Stimulated activated CD4-positive, alpha-beta T cell treated with anti-CD3 and anti-CD28 coated beads, TNF-alpha, amount 100 ng/mL, for 48 hours (primary cell): ENCODE data around the gene ME3.
"Not testable (repeated sequence)": the region's sequence is repeated elsewhere in the genome, so short reads cannot be mapped to it uniquely, and the experiment has no call there.

Experiments used
- DNase-seq, 3 donors: peaks; one replicate each; pipeline ENCODE4 v3.0.0-alpha.2; 2020; ENCODE audit warnings: low read depth in 3 of 3

The ME3 gene

DNA sequence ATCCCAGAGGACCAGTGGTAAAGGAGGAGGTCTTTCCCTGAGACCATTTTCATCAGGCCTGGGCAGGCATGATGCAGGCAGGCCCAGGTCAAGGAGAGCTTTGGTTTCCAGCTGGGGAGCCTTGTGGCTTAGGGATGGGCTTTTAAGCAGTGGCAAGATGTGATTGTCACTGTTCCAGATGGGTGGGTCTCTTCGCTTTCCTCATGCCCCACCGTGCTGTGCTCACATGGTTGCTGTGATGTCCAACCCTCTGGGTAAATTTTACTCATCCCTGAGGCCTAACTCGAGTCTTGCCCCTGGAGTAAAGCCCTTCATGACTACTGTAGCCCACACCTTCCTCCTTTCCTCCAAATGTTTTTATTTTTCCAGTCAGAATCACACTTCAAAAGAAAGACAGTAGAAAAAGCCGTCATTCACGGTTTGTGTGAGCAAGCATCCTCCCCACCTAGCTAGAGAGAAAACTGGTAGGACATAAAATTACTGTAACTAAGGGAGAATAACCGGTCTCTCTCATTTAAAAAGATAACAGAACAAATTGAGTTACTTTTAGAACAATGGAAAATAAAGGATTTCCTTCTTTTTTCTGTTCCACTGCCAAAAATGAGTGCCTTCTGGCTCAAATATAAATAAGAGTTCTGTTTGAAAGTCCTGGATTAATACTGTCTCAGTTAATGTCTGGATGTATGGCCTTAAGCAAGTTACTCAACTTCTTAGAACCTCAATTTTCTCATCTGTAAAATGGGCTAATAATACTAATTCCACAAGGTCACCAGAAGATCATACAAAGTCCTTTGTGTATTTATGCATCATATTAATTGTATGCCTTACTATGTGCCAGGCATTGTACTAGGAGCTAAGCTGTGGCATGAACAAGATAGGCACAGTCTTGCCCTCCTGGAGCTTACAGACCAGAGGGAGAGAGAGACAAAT is 84.9 kb downstream of the ME3 start:
- no peak for DNase-seq

- DNase-seq, result no peak
These were observed 86.1 kb downstream of the ME3 start for GRCh38 chr11:86586307-86586706.

- DNase-seq, result no peak
These were observed 89.5 kb downstream of the ME3 start for GRCh38 chr11:86582898-86583297.

- DNase-seq, result no peak
These were observed 91.9 kb downstream of the ME3 start for GRCh38 chr11:86580535-86580934.

DNA sequence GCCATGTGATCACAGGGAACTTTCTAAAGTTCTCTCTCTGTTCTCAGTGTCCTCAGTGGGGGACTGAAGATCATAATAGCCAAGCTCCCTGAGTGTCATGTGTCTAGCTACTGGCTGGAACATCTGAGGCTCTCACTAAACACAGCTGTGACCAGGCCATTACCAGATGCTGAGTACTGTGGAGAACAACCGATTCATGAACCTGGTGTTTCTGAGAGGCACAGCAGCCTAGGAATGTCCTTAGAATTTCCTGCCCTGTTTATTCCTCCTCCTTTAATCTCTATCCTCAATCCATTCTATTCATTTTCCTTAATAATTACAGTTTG is 93.0 kb downstream of the ME3 start:
- DNase-seq, result no peak

- DNase-seq, result no peak
These were observed 93.5 kb downstream of the ME3 start for GRCh38 chr11:86578727-86579405.

DNA sequence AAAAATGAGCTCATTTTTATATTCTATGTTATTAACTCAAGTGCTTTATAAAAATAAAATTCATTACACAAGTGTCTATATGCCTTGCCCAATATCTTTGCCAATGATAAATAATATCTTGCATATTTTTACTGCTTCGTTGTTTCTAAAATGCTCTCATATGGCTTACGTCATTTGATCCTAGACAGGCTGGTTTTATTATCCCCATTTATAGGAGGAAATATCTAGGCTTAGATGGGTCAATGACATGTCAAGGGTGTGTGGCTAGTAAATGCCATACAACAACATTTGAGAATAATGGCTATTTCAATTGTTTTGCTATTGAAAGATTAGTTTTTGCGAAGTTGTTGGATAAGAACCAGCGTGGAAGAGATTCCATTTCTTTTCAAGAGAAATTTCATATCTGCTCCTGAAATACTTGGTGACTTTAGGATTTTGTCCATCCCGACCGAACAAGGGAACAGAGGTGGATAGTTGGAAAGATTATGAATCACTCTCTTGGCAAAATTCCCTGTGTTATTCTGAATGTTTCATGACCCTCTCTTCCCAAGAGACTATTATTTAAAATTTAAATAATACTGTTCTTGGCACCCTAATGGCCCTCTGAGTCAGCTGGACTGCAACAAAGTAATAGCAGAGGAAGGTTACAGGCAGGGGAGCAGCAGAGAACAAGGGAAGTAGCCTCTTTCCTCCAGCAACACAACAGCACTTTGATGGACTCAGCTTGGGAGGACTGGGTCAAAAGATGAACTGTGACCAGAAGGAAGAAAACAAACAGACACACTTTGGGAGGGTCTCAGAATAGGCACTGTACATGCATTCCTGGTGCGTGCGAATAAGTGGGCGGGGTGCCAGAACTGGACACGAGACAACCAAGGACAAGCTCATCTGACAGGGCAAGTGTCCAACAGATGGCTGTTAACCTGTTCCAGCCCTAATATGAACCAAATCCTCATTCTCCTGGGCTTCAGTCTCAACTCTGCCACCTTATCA is 94.5 kb downstream of the ME3 start:
- no peak for DNase-seq

GRCh38 chr11:86576946-86577624 is 95.3 kb downstream of the ME3 start:
- no peak for DNase-seq

GRCh38 chr11:86575927-86576326 is 96.5 kb downstream of the ME3 start:
- no peak for DNase-seq

- no peak for DNase-seq
These were observed 97.1 kb downstream of the ME3 start for GRCh38 chr11:86575208-86575855.

DNA sequence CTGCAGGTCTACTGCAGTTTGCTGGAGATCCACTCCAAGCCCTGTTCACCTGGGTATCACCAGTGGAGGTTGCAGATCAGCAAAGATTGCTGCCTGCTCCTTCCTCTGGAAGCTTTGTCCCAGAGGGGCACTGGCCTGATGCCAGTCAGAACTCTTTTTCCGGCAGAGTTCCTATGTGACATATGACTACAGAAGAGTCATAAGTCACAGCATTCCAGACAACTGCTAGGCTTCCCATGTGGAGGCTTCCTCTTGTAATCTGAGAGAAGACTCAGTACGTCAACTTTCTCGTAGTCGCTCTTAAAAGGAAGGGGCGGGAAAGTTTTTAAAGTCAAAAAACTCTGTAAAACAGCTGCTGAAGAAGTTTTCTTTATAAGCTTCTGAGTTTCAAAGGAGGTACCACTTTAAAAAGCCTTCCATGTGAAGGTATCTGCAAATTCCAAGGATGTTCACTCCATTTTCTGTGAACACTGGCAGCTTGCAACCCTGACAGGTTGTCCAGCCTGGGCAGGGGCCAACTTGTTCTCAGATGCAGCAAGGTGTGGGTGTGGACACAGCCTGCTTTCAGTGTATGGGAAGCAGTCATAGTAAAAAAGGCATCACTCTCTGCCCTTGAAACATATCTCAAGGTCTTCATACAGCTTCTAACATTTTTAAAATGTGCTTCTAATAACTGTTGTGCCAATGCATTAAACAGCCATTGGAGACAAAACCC is 97.8 kb downstream of the ME3 start:
- DNase-seq, result no peak

GRCh38 chr11:86571273-86571948 is 101.0 kb downstream of the ME3 start:
- DNase-seq, result no peak

- DNase-seq, result no peak
These were observed 102.0 kb downstream of the ME3 start for GRCh38 chr11:86570451-86570850.

- DNase-seq, result no peak
These were observed 102.4 kb downstream of the ME3 start for GRCh38 chr11:86570020-86570419.

DNA sequence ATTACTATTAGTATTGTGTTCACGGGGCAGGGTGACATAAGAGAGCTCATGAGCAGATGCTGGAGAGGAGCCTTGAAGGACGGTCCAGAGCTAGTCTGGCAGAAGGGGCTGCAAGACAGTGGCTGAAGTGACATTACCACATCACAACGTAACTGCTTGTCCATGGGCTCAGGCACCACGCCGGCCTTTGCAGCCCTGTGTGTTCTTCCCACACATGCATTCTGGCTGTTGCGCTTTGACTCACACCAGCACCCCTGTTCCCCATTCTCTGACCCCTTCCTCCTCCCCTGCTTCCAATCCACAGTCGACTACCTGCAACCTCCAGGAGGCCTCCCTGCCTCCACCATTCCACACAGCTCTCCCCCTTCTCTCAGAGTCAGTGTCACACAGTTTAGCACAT is 103.3 kb downstream of the ME3 start:
- DNase-seq, result no peak

GRCh38 chr11:86565801-86566312 is 106.6 kb downstream of the ME3 start:
- DNase-seq, result no peak

GRCh38 chr11:86565388-86565787 is 107.0 kb downstream of the ME3 start:
- DNase-seq, result no peak

GRCh38 chr11:86562842-86563241 is 109.6 kb downstream of the ME3 start:
- DNase-seq, result not testable (repeated sequence)

DNA sequence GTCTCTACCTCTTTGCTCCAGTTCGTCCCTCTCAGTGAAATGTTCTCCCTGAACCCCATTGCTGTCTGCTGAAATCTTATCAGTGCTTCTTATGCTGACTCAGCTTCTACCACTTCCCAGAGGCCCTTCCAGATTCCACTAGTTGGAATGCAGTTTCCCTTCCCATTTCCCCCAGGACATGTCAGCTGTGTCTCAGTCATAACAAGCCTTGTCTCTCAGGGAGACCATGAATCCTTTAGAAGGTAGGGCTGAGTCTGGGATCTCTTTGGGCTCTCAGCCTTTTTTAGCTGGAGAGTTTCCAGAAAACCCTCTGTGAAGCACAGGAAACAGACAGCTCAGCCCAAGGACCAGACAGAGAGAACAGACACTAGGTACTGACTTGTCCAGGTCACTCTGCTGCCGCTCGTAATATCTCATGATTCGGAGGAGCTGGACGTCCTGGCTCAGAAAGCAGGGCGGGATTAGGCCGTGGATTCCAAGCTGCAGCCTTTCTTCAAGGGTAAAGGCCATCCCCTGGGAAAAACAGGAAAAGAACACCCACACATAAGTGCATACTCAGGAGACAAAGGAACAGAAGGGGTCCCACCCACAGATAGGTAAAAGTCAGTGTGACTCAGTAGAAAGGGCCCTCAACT is 113.0 kb downstream of the ME3 start:
- no peak for DNase-seq
